ELF-1 (cell line): ENCODE data around the gene ISCA1.

Source experiments
- DNase-seq: peaks from one replicate; pipeline ENCODE4 v3.0.0-alpha.2; 2016; ENCODE audit warnings: low read depth, low spot score

Gene ISCA1

GRCh38 chr9:86285261-86285660 is 2.9 kb upstream of the ISCA1 start:
- no peak for DNase-seq

GRCh38 chr9:86282979-86283535 is 719 bp upstream of the ISCA1 start:
- DNase-seq, result no peak

DNA sequence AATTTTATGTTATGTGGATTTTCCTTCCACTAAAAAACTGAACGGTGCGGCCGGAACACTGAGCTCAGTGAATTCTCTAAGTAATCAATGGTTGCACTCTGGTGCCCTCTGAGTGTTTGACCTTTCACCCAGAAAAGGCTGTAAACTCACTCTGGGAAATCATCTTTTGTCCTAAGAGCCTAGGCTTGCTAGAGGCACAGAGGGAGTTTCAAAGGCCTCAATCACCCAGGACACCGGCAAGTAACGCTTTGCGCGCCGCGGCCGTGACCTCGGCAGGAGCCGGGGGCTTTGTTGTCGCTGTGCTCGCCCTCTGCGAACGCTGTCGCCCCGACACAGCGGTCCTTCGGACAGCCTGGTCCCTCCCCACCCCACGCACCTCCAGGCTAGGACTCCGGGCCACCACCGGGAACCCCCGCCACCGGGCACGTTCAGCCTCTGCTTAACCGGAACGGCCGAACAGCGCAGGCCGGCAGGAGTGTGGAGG is 703 bp downstream of the ISCA1 start:
- DNase-seq, result peak; percentile 77

- no peak for DNase-seq
Observed at GRCh38 chr9:86280580-86280979, 1.8 kb downstream of the ISCA1 start.

- DNase-seq, result no peak
Observed at GRCh38 chr9:86279839-86280238, 2.5 kb downstream of the ISCA1 start.

DNA sequence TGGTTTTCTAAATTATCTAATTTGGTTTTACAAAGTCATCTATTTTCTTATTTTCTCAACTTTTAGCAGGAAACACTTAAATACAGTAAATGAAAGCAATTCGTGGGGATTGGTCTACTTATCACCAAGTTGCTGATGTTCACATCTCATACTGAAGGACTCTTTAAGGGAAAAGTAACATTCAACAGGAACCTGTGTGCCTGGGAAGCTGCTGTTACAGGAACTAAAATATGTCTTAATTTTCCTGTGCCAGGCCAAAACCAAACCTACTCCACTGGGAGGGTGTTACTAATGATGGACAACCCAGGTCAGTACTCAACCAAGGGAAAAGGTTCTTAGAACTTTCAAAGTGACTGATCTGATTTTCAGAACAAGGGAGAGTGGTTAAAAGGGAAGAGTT is 5.3 kb downstream of the ISCA1 start:
- DNase-seq, result no peak

DNA sequence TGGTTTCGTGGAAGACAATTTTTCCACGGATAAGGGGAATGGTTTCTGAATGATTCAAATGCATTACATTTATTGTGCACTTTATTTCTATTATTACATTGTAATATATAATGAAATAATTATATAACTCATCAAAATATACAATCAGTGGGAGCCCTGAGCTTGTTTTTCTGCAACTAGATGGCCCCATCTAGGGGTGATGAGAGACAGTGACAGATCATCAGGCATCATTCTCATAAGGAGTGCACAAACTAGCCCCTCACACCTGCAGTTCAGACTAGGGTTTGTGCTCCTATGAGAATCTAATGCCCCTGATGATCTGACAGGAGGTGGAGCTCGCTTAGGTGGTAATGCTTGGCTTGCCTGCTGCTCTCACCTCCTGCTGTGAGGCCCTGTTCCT is 6.4 kb downstream of the ISCA1 start:
- DNase-seq, result no peak

DNA sequence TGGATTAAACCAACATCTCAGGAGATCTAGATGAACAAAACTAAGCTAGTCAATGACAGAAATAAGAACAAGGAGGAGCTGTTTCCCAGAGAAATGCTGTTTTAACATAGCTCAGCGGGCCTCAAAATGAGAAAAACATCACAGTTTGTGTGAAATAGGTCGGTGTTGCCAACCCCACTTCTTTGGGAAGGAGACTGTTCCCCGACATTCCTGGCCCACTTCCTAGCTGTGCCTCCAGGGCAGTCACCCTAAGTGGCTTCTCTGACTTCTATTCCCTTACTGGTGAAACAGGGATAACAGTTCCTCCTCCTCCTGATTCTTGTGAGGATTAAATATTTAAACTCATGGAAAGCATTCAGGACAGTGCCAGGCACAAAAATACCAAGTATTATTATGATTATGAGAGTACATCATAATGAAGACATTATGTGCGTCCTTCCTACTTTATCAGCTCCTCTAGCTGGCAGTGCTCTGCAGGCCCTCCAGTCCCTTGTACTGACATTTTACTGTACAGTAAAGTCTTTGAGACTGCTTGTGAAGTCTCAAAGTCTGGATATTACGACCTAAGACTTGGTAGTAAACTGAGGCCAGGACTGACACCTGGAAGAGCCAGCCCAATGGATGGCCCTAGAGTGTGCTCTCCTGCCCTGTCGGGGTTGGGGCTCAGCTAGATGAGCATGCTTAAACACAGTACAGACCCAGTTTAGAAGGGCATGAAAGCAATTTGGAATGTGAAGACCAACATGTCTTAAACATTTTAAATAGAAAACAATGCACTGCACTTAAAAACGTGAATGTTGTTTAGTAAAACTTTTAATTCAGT is 7.3 kb downstream of the ISCA1 start:
- DNase-seq, result no peak

DNA sequence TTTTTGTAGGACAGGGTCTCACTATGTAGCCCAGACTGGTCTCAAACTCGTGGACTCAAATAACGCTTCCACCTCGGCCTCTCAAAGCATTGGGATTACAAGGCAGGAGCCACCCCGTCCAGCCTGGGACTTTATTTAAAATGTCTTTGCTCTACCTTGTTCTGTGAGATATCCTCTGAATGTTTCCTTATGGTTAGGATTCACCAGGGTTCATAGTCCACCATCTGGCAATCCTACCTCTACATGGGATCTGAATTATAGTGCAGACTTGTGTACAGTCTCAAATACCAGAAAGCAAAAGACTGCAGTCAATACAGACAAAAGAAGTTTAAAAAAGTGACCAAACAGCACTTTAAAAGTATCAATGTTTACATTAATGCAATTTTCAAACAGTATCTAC is 10.1 kb downstream of the ISCA1 start:
- no peak for DNase-seq

- DNase-seq, result no peak
Observed at GRCh38 chr9:86263876-86264275, 18.5 kb downstream of the ISCA1 start.

DNA sequence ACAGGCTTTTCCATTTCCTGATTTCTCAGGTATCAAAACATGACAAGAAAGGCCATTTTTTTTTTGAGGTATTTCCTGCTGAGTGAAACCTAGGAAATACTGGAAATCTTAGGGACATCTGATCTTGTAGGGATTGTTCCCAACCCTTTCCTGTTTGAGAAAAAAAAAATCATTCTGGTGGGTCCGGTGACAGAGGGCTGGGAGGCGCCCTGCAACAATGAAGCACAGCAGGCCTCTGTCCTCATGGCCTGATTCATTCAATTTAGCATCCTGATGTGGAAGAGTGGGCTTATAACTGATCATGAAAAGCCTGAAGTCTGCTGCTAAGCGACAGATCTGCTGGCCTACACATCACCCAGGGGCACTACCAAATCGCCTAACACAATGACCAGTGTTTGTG is 19.8 kb downstream of the ISCA1 start:
- no peak for DNase-seq

DNA sequence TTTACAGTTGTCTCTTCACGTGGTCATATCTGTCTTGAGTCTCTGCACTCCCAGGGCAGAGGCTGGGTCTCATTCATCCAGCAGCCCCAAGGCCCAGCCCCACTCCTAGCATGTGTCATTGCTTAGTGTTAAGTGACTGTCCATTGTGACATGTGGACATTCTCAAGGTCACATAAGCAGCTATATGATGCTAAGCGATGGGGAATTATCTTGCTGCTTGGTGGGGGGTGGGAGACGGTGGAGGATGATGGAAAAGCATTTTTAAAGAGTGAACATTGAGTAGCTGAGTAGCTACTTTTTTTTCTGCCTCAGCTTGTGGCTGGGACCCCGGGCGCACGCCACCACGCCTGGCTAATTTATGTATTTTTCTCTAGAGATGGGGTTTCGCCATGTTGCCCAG is 22.8 kb downstream of the ISCA1 start, which contains the start of gene C9orf153:
Gene C9orf153, minus strand, starts transcription at position 101 of the 400 bp plus-strand sequence. CDS start 30,054 bp downstream, outside the sequence.
- no peak for DNase-seq

GRCh38 chr9:86257391-86257790 is 24.9 kb downstream of the ISCA1 start:
- DNase-seq, result no peak

GRCh38 chr9:86256653-86257052 is 25.7 kb downstream of the ISCA1 start:
- no peak for DNase-seq

- DNase-seq, result no peak
Observed at GRCh38 chr9:86253577-86253976, 28.8 kb downstream of the ISCA1 start.

- DNase-seq, result no peak
Observed at GRCh38 chr9:86252870-86253269, 29.5 kb downstream of the ISCA1 start.

DNA sequence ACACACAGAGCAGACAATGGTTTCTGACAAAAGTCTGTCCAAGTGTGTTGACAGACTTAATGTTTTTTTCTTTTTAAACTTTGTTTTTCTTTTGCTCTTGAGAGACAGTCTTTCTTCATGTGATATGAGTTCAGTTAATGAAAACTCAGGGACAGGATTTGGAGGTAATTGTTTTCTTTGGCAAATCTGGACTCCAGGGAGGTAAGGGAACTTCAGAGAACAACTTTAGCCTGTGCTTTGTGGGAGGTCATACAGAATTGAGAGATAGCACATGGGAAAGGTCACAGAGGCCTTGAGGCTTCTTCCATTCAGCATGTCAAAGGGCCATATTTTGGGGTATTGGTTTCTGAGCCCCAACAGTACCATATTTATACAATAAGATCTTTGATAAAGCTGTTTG is 32.2 kb downstream of the ISCA1 start:
- DNase-seq, result no peak

DNA sequence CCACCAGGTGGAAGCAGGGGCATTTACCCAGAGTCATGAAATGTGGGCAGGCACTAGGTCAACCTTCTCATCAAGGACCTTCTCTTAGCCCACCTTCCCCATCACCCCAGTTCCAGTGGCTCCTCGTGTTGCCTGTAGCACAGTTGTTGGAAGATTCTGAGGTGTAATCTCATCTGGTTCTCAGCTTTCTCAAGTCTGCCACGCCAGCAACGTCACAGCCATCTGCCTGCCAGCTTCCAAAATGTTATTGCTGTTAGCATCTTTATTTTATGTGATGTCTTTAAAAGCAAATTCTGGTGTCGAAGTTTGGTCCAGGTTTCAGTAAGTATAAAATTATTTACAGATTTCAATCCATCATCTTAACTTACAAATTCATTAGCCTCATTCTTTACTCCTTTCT is 33.6 kb downstream of the ISCA1 start:
- DNase-seq, result no peak

DNA sequence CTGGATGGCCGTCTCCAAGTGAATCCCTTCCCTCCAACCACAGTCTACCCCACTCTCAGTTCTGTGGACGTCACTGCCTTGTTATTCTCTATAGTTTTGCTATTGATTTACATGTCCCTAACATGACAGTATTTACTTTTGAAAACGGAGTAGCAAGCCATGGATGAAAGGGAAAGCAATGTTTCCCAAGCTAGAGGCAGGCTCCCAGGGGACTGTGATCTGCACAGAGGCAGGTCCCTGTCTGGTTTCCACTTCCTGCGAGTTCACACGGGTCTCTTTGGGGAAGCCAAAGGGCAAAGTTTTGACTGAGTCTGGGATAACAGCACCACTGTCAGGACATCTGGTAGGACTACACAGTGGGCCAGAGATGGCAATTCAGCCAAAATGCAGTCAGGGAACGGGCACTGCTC is 35.6 kb downstream of the ISCA1 start:
- DNase-seq, result peak; percentile 36

GRCh38 chr9:86242071-86242470 is 40.3 kb downstream of the ISCA1 start:
- no peak for DNase-seq

GRCh38 chr9:86241216-86241615 is 41.1 kb downstream of the ISCA1 start:
- no peak for DNase-seq

DNA sequence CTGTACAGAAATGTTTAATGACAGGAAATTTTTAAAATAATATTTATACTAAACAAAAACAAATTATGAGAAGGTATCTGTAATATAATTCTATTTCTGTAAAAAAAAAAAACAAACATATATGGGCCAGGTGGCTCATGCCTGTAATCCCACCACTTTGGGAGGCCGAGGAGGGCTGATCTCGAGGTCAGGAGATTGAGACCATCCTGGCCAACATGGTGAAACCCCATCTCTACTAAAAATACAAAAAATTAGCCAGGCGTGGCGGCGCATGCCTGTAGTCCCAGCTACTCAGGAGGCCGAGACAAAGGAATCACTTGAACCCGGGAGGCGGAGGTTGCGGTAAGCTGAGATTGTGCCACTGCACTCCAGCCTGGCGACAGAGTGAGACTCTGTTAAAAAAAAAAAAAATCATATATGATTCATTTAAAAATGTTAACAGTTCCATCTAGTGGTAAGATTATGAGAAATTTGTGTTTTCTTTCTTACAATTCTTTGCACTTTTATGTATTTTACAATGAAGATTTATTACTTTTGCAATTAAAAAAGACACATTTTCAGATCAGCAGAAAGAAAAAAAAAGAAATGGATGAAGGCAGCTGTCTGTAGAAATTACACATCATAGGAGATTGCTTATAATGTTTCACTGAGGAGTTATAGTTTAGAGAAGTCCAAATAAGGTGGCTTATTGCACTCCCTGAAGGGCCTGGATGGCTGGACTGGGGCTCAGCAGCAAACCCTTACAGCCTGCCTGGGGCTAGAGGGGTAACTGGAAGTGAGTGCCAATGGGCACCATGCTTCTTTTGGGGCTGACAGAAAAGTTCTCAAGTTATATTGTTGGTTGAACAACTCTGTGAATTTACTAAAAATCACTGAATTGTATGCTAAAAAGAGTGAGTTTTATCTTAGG is 43.2 kb downstream of the ISCA1 start:
- no peak for DNase-seq
